ENCODE results near the gene SETBP1. TPM values are rescaled to one million over a fixed set of nuclear protein-coding genes. Genes with fewer than 3 reads are reported as not detected.

SETBP1 gene
- total RNA-seq, 1 experiment from 2014 or later, result 14.0 TPM

DNA sequence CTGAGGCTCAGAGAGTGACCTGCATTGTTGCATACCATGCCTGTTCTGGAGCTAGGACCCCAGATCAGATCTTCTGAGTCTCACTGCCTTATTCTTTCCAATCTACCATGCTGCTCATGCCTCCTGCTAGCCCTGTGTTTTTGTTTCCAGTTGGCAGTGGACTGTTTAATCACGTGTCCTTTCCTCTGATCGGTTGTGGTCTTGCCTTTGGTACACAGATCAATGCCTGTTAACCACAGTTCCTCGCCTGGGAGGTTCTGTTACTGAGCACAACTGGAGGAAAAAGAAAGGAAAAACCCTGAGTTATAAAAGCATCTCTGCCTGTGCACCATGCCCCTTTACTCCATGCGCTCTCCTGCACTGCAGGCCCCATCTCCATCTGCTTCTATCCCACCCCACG, 329.1 kb downstream of the SETBP1 start:
- H3K4me3 ChIP-seq (ENCODE audit: low read depth, low read length, poor library complexity, severe bottlenecking), result no peak overlapping the region
- H3K27ac ChIP-seq (ENCODE audit: low read depth, low read length, poor library complexity, severe bottlenecking), result no peak overlapping the region
- ChIA-PET POLR2A (ENCODE audit: low non-redundant PET) (no interaction called here), CTCF (no interaction called here)
- no peaks in the 10 kb centered on the region for H3K4me1 ChIP-seq (ENCODE audit: insufficient read depth, low read length, poor library complexity, severe bottlenecking)
- no peaks in the 10 kb centered on the region for H3K9me3 ChIP-seq (ENCODE audit: low read depth, low read length, poor library complexity, severe bottlenecking)
- TF ChIP-seq, protein P1, sequence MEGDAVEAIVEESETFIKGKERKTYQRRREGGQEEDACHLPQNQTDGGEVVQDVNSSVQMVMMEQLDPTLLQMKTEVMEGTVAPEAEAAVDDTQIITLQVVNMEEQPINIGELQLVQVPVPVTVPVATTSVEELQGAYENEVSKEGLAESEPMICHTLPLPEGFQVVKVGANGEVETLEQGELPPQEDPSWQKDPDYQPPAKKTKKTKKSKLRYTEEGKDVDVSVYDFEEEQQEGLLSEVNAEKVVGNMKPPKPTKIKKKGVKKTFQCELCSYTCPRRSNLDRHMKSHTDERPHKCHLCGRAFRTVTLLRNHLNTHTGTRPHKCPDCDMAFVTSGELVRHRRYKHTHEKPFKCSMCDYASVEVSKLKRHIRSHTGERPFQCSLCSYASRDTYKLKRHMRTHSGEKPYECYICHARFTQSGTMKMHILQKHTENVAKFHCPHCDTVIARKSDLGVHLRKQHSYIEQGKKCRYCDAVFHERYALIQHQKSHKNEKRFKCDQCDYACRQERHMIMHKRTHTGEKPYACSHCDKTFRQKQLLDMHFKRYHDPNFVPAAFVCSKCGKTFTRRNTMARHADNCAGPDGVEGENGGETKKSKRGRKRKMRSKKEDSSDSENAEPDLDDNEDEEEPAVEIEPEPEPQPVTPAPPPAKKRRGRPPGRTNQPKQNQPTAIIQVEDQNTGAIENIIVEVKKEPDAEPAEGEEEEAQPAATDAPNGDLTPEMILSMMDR (conservative IDR thresholded peaks at IDR 0.05; ENCODE audit: low read depth, low read length), result no peak
- TF ChIP-seq EZH2 (IDR thresholded peaks at IDR 0.05; ENCODE audit: borderline replicate concordance, low read depth, low read length, poor library complexity, severe bottlenecking), result no peak
- no peaks in the 10 kb centered on the region for H3K36me3 ChIP-seq (ENCODE audit: insufficient read depth, low read length, poor library complexity, severe bottlenecking)
- DNase-seq (ENCODE audit: low spot score), result no peak
- intact Hi-C loops (cut with micrococcal nuclease; ENCODE audit: unreplicated experiment), result no loop called here
- H3K27me3 ChIP-seq (replicated peaks; ENCODE audit: insufficient read depth, low read depth, low read length, poor library complexity), result no peaks in the 10 kb centered on the region
- no TSS peak for BruUV-seq (replicated peaks)

GRCh38 chr18:45012286-45012685, 331.6 kb downstream of the SETBP1 start:
- H3K27ac ChIP-seq (ENCODE audit: low read depth, low read length, poor library complexity, severe bottlenecking), result no peak overlapping the region
- no TSS peak for BruUV-seq (replicated peaks)
- no peak overlapping the region for H3K4me3 ChIP-seq (ENCODE audit: low read depth, low read length, poor library complexity, severe bottlenecking)
- no peaks in the 10 kb centered on the region for H3K36me3 ChIP-seq (ENCODE audit: insufficient read depth, low read length, poor library complexity, severe bottlenecking)
- intact Hi-C loops (cut with micrococcal nuclease; ENCODE audit: unreplicated experiment), result no loop called here
- H3K27me3 ChIP-seq (replicated peaks; ENCODE audit: insufficient read depth, low read depth, low read length, poor library complexity), result no peaks in the 10 kb centered on the region
- H3K4me1 ChIP-seq (ENCODE audit: insufficient read depth, low read length, poor library complexity, severe bottlenecking), result peaks cover 13% of the 10 kb centered on the region
- ChIA-PET CTCF (no interaction called here), POLR2A (ENCODE audit: low non-redundant PET) (no interaction called here)
- no peaks in the 10 kb centered on the region for H3K9me3 ChIP-seq (ENCODE audit: low read depth, low read length, poor library complexity, severe bottlenecking)
- TF ChIP-seq, protein P1 (conservative IDR thresholded peaks at IDR 0.05; ENCODE audit: low read depth, low read length), result no peak
- no peak for TF ChIP-seq EZH2 (IDR thresholded peaks at IDR 0.05; ENCODE audit: borderline replicate concordance, low read depth, low read length, poor library complexity, severe bottlenecking)
- DNase-seq (ENCODE audit: low spot score), result peak; percentile 15

DNA sequence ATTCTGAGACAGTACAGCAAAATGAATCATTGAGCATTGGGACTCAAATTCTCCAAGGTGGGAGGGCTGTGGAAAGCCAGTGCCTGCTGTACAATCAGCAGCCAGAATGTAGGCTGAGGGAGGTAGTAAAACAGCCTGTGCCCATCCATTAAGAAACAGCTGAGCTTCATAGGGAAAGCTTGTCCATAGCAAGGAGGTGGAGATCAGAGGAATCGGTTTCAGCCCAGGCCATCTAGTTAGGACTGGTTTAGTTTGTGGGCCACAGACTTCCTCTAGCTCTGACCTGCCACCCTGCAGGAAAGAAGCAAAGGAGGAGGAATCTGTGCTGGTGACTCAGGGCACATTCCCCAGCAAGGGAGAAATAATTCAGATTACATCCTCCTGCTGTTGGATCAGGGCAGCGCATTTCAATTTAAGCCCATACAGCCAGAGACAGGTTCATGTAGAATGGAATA, 333.4 kb downstream of the SETBP1 start:
- peak; percentile 17 for DNase-seq (ENCODE audit: low spot score)
- H3K27ac ChIP-seq (ENCODE audit: low read depth, low read length, poor library complexity, severe bottlenecking), result no peak overlapping the region
- CTCF ChIA-PET, result no interaction called here

More for the DNA sequence above, 333.4 kb downstream of the SETBP1 start:
- Histone ChIP-seq H3K4me1 (ENCODE audit: insufficient read depth, low read length, poor library complexity, severe bottlenecking) (peaks cover 19% of the 10 kb centered on the region), H3K36me3 (ENCODE audit: insufficient read depth, low read length, poor library complexity, severe bottlenecking) (no peaks in the 10 kb centered on the region), H3K27me3 (replicated peaks; ENCODE audit: insufficient read depth, low read depth, low read length, poor library complexity) (no peaks in the 10 kb centered on the region), H3K4me3 (ENCODE audit: low read depth, low read length, poor library complexity, severe bottlenecking) (no peak overlapping the region), H3K9me3 (ENCODE audit: low read depth, low read length, poor library complexity, severe bottlenecking) (no peaks in the 10 kb centered on the region)
- TF ChIP-seq, protein P1 (conservative IDR thresholded peaks at IDR 0.05; ENCODE audit: low read depth, low read length), result no peak
- no peak for TF ChIP-seq EZH2 (IDR thresholded peaks at IDR 0.05; ENCODE audit: borderline replicate concordance, low read depth, low read length, poor library complexity, severe bottlenecking)
- no TSS peak for BruUV-seq (replicated peaks)
- intact Hi-C loops (cut with micrococcal nuclease; ENCODE audit: unreplicated experiment), result no loop called here
- POLR2A ChIA-PET (ENCODE audit: low non-redundant PET), result no interaction called here
